ENCODE data around the gene ARID4B. TPM values are rescaled to one million over a fixed set of nuclear protein-coding genes. Genes with fewer than 3 reads are reported as not detected.

Gene ARID4B
- total RNA-seq, 1 experiment from 2014 or later: 34.2 TPM

GRCh38 chr1:235307158-235308124 lies 20.5 kb downstream of the ARID4B start:
- Mint-ChIP-seq H3K4me3 (ENCODE audit: unreplicated experiment) (no peak overlapping the region), H3K9me3 (ENCODE audit: unreplicated experiment) (no peaks in the 10 kb centered on the region), H3K4me1 (ENCODE audit: low read depth, unreplicated experiment) (no peaks in the 10 kb centered on the region), H3K27ac (ENCODE audit: unreplicated experiment) (no peak overlapping the region), H3K27me3 (ENCODE audit: insufficient read depth, unreplicated experiment) (no peaks in the 10 kb centered on the region), H3K36me3 (ENCODE audit: insufficient read depth, unreplicated experiment) (peaks cover 17% of the 10 kb centered on the region)
- no peak overlapping the region for H3K4me3 ChIP-seq (ENCODE audit: low read depth, low read length)
- CTCF ChIA-PET: no interaction called here
- TF ChIP-seq CTCF (IDR thresholded peaks at IDR 0.05; ENCODE audit: insufficient read depth in 1 of 2, low read depth in 1 of 2, low read length in 1 of 2, severe bottlenecking in 1 of 2, unreplicated experiment in 1 of 2): no peak
- H3K36me3 ChIP-seq (ENCODE audit: control insufficient read depth, insufficient read depth, low read length): no peaks in the 10 kb centered on the region; the same call in 1 of the 2 replicates
- intact Hi-C loops (cut with micrococcal nuclease; ENCODE audit: unreplicated experiment): no loop called here
- BruUV-seq (replicated peaks): no TSS peak
- H3K27me3 ChIP-seq (replicated peaks; ENCODE audit: control insufficient read depth, insufficient read depth, low read length): no peaks in the 10 kb centered on the region
- no peaks in the 10 kb centered on the region for H3K4me1 ChIP-seq
- POLR2A ChIA-PET: interaction anchor here (0.6 to 0.7 kb wide), 2 partner anchors 19 to 205 kb away, joined by 9 to 13 read pairs; no protein-coding TSS in a partner anchor
- DNase-seq: no peak
- H3K9me3 ChIP-seq: no peaks in the 10 kb centered on the region

- Histone ChIP-seq H3K36me3 (ENCODE audit: control insufficient read depth, insufficient read depth, low read length) (no peaks in the 10 kb centered on the region), H3K4me1 (no peaks in the 10 kb centered on the region), H3K4me3 (ENCODE audit: low read depth, low read length) (no peak overlapping the region), H3K27me3 (replicated peaks; ENCODE audit: control insufficient read depth, insufficient read depth, low read length) (no peaks in the 10 kb centered on the region), H3K9me3 (no peaks in the 10 kb centered on the region)
- Mint-ChIP-seq H3K36me3 (ENCODE audit: insufficient read depth, unreplicated experiment) (peaks cover 11% of the 10 kb centered on the region), H3K9me3 (ENCODE audit: unreplicated experiment) (no peaks in the 10 kb centered on the region), H3K4me3 (ENCODE audit: unreplicated experiment) (no peak overlapping the region), H3K27me3 (ENCODE audit: insufficient read depth, unreplicated experiment) (no peaks in the 10 kb centered on the region), H3K4me1 (ENCODE audit: low read depth, unreplicated experiment) (peaks cover 1% of the 10 kb centered on the region), H3K27ac (ENCODE audit: unreplicated experiment) (no peak overlapping the region)
- BruUV-seq (replicated peaks): no TSS peak
- no peak for DNase-seq
- CTCF ChIA-PET: no interaction called here
- no peak for TF ChIP-seq CTCF (IDR thresholded peaks at IDR 0.05; ENCODE audit: insufficient read depth in 1 of 2, low read depth in 1 of 2, low read length in 1 of 2, severe bottlenecking in 1 of 2, unreplicated experiment in 1 of 2)
- intact Hi-C loops (cut with micrococcal nuclease; ENCODE audit: unreplicated experiment): no loop called here
- POLR2A ChIA-PET: no interaction called here
These were observed 23.2 kb downstream of the ARID4B start for GRCh38 chr1:235304549-235305451.

GRCh38 chr1:235302143-235302542 lies 25.8 kb downstream of the ARID4B start:
- intact Hi-C loops (cut with micrococcal nuclease; ENCODE audit: unreplicated experiment): no loop called here
- Mint-ChIP-seq H3K36me3 (ENCODE audit: insufficient read depth, unreplicated experiment) (peaks cover 6% of the 10 kb centered on the region), H3K27ac (ENCODE audit: unreplicated experiment) (no peak overlapping the region), H3K9me3 (ENCODE audit: unreplicated experiment) (peaks cover 9% of the 10 kb centered on the region), H3K4me3 (ENCODE audit: unreplicated experiment) (no peak overlapping the region), H3K4me1 (ENCODE audit: low read depth, unreplicated experiment) (peaks cover 14% of the 10 kb centered on the region), H3K27me3 (ENCODE audit: insufficient read depth, unreplicated experiment) (no peaks in the 10 kb centered on the region)
- Histone ChIP-seq H3K36me3 (ENCODE audit: control insufficient read depth, insufficient read depth, low read length) (no peaks in the 10 kb centered on the region), H3K27me3 (replicated peaks; ENCODE audit: control insufficient read depth, insufficient read depth, low read length) (no peaks in the 10 kb centered on the region), H3K9me3 (peaks cover under 1% of the 10 kb centered on the region; the same call in 1 of the 2 replicates), H3K4me3 (ENCODE audit: low read depth, low read length) (no peak overlapping the region), H3K4me1 (no peaks in the 10 kb centered on the region)
- no TSS peak for BruUV-seq (replicated peaks)
- DNase-seq: no peak
- ChIA-PET CTCF (no interaction called here), POLR2A (no interaction called here)
- TF ChIP-seq CTCF (IDR thresholded peaks at IDR 0.05; ENCODE audit: insufficient read depth in 1 of 2, low read depth in 1 of 2, low read length in 1 of 2, severe bottlenecking in 1 of 2, unreplicated experiment in 1 of 2): no peak
